Retinal pigment epithelial cell (primary cell): Measurements from ENCODE around the gene SPATA3.

Source experiments
- DNase-seq: peaks from one replicate; pipeline ENCODE4 v3.0.0-alpha.2; 2010; ENCODE audit warnings: low read depth
- H3K4me3 ChIP-seq: 2 replicates; pipeline ENCODE4 v1.5.1; 2011; ENCODE audit warnings: mild to moderate bottlenecking, low read length, control low read depth, moderate library complexity
- CTCF ChIP-seq: conservative IDR thresholded peaks from 2 replicates; pipeline ENCODE4 v1.5.1; 2011; ENCODE audit warnings: low read depth, low read length, control low read depth, inconsistent platforms

The SPATA3 gene

GRCh38 chr2:231049286-231050017 is 53.5 kb downstream of the SPATA3 start:
- no peak for TF ChIP-seq CTCF
- no peak for DNase-seq
- no peak overlapping the region for H3K4me3 ChIP-seq

GRCh38 chr2:231050018-231050901 is 54.3 kb downstream of the SPATA3 start:
- TF ChIP-seq CTCF, result no peak
- H3K4me3 ChIP-seq, result no peak overlapping the region
- no peak for DNase-seq

- DNase-seq, result no peak
- no peak overlapping the region for H3K4me3 ChIP-seq
- TF ChIP-seq CTCF, result no peak
Measured at GRCh38 chr2:231051116-231051515, 55.2 kb downstream of the SPATA3 start.

GRCh38 chr2:231052494-231053451 is 56.9 kb downstream of the SPATA3 start:
- peak overlapping the region; percentile 57 for H3K4me3 ChIP-seq
- peak; percentile 25 for DNase-seq
- peak; percentile 92 for TF ChIP-seq CTCF

- DNase-seq, result no peak
- TF ChIP-seq CTCF, result no peak
- H3K4me3 ChIP-seq, result no peak overlapping the region
Measured at GRCh38 chr2:231053846-231054245, 57.9 kb downstream of the SPATA3 start.

GRCh38 chr2:231056453-231057416 is 60.8 kb downstream of the SPATA3 start, which contains the start of gene PSMD1:
Gene PSMD1 (plus strand): TSS chr2:231056867. CDS start chr2:231057026, 159 bp downstream.
- DNase-seq, result peak; percentile 74
- H3K4me3 ChIP-seq, result peak within 1 kb of the TSS; percentile 97
- TF ChIP-seq CTCF, result peak; percentile 98
